ENCODE measurements around the gene SYNE1.
A peak's percentile ranks its signal among the peaks of the same experiment; 100 is the strongest.

Gene SYNE1

DNA sequence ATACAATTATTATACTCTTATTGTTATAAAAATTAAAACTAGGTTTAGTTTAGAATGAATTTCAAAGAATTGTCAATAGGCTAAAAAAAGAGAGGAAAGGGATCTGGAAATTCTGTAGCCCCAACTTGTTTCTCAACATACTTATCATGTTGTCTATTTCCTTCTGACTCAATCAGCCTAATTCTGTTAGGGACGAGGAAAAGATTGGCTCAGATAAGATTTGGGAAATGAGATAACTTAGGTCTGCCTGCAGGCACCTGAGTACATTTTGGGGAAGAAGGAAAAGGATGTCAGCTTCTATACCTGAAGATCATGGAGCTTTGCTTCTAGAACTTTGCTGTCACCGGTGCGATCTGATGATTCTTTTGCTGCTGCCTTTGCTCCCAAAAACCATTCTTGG, 238.8 kb downstream of the SYNE1 start:
- in situ Hi-C loops (cut with MboI; ENCODE audit: low pct_unique_long_range_greater_than_20kb, low sequenced_read_pairs), result no loop called here
- no peak for DNase-seq

DNA sequence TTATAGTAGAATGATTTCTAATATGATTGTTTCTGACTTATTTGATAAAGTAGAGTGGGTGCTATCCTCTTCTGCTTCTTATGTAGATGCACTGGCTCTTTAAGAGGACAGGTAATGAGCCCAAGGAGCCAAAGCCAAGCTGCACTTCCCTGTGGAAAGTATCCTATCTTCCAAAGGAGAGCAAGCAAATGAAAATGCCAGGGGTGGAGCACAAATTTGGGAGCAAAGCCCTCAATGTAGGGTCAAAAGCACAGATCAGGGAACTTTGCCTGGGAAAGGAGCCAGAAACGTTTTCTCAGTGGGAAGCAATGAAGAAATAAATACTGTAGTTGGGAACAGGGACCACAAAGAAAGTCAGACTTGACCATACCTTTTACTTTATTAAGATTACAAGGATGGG, 242.9 kb downstream of the SYNE1 start:
- no peak for DNase-seq
- in situ Hi-C loops (cut with MboI; ENCODE audit: low pct_unique_long_range_greater_than_20kb, low sequenced_read_pairs), result no loop called here

DNA sequence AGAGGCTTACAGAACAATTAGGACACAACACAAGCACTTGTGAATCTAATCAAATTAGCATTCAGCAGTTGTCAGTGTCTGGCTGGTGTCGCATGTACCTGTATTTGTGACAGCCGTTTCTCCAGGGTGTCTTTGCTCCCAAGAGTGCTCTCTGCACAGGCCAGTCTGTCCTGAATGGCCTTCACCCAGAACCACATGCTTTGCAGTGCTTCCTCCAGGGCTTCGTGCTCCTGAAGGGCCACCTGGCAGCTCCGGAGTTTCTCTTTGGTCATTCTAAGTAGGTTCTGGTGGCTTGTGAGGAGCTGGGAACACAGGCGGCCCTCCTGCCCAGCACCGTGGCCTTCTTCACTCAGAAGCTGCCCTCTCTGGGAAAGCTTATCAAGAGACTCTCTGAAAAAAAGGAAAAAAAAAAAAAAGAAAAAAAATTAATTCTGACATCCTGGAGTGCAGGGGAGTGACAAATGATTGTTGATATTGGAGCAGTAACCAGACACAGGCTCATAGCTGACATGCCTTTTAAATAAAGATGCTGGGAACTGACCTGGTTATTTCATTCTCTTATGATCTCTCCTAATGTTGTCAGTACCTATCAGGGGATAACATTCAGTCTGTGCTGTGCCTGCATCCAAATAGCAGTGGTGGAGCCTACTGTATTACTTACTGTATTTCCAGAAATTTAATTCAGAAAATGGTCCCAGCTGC, 245.8 kb downstream of the SYNE1 start:
- in situ Hi-C loops (cut with MboI; ENCODE audit: low pct_unique_long_range_greater_than_20kb, low sequenced_read_pairs), result no loop called here
- no peak for DNase-seq

DNA sequence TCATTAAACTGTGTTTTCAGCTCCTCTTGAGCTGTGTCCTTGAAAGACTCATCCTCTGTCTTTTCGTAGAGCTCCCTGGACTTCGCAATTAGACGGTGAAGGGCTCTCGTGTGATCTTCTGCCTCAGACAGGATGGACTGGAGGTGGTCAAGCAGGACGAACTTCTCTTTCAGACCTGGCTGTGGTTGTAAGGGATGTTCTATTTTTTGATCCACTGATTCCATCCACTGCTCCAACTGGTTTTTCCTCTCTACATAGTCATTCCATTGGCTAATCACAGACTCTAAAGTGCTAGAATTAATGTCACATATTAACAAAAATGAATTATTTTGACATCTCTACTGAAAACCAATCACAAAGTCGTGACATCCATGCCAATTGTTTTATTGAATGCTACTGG, 250.1 kb downstream of the SYNE1 start:
- in situ Hi-C loops (cut with MboI; ENCODE audit: low pct_unique_long_range_greater_than_20kb, low sequenced_read_pairs), result no loop called here
- no peak for DNase-seq

DNA sequence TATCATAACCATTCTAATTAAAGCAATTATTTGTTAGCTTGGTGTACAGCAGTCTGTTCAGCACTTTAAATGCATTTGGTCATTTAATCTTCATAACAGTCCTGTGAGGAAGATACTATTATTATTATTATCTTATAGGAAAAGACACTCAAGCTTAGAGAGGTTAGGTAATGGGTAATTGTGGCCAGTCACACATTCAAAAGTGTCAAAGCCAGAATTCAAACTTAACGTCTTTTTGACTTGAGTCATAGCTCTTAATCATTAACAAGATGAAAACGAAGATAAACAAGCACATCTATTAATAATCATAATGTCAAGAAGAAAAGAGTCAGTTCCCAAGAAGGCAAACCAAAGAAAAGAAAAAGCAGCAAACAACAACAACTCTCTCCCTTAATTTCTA, 251.0 kb downstream of the SYNE1 start:
- no peak for DNase-seq
- in situ Hi-C loops (cut with MboI; ENCODE audit: low pct_unique_long_range_greater_than_20kb, low sequenced_read_pairs), result no loop called here

DNA sequence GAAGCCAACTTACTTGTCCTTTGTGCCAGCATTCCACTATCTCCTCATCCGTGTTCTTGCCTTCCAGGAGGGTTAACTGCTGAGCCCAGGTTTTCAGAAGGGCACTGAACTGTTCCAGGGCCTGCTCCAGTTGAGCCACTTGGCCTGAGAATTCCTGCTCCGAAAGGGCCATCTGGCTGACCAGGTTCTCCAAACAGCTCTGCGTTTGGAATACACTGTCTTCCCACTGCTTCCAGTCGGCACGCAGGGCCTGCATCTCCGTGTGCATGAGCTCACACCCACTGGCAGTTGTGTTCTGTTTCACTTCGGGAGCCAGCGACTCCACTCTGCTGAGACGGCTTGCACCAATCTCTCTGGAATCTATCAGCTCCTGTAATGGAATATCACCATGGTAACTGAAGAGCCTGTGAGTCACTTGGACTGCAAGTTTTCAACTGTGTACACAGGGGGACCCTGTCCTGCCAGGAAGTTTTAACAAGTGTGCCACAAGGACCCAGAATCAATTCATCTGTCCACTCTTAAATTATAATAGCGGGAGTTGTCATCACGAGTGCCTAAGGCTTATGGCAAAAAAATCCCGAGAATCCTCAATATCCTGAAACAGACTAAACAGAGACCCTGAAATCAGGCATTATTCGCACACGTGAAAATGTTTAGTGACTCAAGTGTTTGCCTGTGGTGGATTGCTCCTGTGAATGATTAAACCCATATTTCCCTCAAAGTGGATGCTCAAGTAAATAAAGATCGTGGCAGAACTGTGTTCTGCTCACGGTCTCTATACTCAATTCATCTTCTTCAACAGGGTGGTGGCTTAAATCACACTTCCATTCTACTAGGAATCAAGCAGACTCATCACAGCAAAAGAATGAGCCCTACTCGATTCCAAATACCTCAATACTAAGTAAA, 255.9 kb downstream of the SYNE1 start:
- DNase-seq, result no peak
- in situ Hi-C loops (cut with MboI; ENCODE audit: low pct_unique_long_range_greater_than_20kb, low sequenced_read_pairs), result no loop called here

DNA sequence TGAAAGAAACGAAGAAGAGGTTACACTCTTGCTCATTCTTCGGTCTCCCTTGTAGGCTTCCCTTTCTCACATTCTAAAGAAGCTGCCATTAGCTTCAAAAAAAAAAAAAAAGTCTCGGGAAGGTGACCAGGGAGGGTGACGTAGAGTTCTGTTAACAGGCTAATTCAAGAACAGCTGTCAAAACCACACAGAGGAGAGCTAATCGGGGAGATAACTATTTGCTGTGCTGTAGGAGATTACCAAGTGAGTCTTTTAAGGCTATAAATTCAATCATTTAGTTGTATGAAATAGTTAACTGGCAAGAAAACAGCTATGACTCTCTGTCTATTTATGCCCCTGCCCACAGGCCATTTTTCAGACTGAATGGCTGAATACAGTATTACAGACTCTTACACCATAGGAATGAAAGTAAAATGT, 256.8 kb downstream of the SYNE1 start:
- in situ Hi-C loops (cut with MboI; ENCODE audit: low pct_unique_long_range_greater_than_20kb, low sequenced_read_pairs), result no loop called here
- DNase-seq, result no peak

DNA sequence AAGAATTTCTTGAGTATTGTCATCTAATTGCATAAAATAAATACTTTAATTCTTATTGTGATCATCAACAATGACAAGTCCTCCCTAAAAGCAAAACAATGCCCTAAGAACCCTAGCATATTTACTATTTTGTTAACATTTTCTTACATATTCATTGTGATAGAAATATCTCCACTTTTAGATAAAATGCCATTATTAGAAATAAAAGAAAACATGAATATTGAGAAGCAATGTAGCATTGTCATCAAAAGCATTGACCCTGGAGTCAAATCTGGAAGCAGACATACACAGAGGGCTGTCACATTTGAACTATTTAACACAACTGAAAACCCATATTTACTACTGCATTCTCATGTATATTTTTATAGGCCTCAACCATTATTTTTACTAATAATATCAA, 257.7 kb downstream of the SYNE1 start:
- no peak for DNase-seq
- in situ Hi-C loops (cut with MboI; ENCODE audit: low pct_unique_long_range_greater_than_20kb, low sequenced_read_pairs), result no loop called here

DNA sequence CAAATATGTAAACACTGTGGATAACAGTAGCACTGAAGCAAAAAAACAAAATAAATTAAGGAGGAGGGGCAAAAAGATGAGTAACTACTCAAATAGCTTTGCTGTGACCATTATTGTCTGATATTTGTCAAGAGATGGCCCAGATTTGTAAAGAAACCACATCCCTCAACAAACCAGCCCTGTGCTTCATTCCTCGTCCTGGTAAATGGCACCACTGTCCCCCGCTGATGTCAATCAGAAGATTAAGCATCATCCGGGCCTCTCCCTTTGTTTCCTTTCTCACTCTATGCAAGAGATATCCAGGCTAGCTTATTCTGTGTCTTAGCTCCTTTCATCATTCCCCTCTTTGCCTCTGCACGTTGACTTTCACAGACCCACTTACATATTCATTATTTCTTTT, 259.0 kb downstream of the SYNE1 start:
- in situ Hi-C loops (cut with MboI; ENCODE audit: low pct_unique_long_range_greater_than_20kb, low sequenced_read_pairs), result no loop called here
- no peak for DNase-seq

DNA sequence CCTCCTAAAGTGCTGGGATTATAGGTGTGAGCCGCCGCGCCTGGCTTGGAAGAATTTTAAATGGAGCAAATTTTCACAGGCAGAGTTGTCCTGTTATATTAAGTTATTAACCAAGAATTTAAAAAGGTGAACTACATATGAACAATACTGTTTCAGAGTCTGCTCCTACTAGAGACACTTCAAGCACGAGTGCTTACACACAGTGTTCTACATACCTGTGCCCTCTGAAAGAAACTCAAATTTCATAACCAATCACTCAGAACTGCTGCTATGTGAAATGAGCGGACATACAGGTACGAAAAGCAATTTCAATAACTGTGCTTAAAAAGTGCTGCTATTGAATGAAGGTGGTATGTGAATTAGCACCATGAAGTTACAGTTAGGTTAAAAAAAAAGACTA, 262.0 kb downstream of the SYNE1 start:
- in situ Hi-C loops (cut with MboI; ENCODE audit: low pct_unique_long_range_greater_than_20kb, low sequenced_read_pairs), result no loop called here
- no peak for DNase-seq

DNA sequence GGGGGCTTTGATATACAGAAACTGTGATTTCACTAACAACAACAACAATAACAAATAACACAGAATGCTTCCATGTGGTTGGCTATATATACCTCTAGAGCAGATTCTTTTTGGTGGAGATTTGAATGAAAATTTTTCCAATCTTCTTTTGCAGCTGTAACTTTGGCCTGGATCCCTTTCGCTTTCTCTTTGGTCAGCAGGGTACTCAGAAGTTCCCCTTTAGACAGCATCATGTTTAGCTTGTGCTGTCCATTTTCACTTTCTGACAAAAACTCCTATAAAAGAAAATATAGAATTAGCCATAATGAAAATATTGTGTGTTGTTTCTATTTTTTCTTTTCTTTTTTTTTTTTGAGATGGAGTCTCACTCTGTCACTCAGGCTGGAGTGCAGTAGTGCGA, 264.2 kb downstream of the SYNE1 start:
- in situ Hi-C loops (cut with MboI; ENCODE audit: low pct_unique_long_range_greater_than_20kb, low sequenced_read_pairs), result no loop called here
- no peak for DNase-seq

DNA sequence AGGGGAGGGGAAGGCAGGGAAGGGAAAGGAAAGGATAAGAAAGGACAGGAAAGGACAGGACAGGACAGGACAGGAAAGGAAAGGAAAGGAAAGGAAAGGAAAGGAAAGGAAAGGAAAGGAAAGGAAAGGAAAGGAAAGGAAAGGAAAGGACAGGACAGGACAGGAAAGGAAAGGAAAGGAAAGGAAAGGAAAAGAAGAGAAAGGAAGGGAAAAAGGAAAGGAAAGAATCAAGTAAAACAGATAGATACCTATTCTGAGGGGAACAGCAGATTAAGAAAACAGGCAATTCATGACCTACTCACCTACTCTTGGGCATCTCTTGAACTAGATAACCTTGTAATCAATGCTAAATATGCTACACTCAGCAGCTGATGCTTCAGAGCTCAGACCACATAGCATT, 265.4 kb downstream of the SYNE1 start:
- in situ Hi-C loops (cut with MboI; ENCODE audit: low pct_unique_long_range_greater_than_20kb, low sequenced_read_pairs), result no loop called here

DNA sequence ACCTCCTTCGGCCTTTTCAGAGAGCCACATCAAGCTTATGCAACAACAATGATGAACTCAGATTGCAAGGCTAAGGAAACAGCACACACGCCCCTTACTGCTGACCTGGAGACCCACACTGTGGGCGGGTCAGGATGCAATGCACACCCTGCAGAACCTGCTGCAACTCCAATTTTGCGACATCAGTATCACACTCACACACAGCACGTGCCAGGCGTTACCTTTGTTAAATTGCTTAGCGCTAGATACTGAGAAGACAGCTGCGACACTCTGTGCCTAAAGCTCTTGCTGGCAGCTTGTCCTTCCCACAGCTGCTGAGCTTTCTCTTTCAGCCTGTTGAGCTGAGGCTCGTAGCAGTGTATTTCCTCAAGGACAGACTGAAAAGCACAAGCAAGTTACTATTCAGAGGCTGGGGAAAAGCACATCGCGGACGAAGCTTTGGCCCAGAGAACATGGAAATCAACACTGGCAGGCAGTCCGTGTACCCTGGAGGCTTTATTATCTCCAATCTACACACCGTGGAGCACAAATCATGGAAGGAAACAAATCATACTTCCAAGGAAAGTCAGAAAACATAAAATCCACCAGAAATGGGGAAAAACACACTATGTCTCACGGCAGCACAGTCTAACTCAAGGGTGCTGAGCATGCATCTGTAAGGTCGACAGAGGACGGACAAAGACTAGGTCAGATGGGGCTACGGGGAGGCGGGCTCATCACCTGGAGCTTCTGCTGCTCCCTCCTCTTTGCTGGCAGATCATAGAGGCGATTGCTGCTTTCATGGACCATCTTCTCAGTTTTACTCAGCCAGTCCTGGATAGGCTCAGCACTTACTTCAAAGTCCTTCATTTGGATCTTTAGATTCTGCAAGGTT, 268.2 kb downstream of the SYNE1 start:
- in situ Hi-C loops (cut with MboI; ENCODE audit: low pct_unique_long_range_greater_than_20kb, low sequenced_read_pairs), result no loop called here

More for the DNA sequence above, 265.4 kb downstream of the SYNE1 start:
- DNase-seq, result no peak

DNA sequence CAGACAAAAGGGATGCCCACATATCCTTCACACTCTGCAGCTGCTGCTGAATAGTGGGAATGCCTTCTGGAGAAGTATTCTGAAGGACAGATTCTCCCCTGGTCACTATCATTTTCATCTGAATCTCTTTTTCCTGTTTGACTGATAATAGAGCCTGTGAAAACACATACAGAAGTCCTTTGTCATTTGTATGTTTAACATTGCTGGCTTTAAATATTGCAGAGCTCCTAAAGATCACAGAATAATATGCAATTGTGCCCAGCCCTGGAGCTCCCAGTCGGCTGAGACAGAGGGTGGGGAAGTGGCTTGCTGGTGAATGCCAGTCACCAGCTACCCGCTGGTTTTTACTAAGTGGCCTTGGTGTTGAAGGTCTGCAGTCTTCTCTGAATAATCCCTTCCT, 272.3 kb downstream of the SYNE1 start:
- DNase-seq, result no peak
- in situ Hi-C loops (cut with MboI; ENCODE audit: low pct_unique_long_range_greater_than_20kb, low sequenced_read_pairs), result no loop called here

More for the DNA sequence above, 268.2 kb downstream of the SYNE1 start:
- DNase-seq, result no peak

DNA sequence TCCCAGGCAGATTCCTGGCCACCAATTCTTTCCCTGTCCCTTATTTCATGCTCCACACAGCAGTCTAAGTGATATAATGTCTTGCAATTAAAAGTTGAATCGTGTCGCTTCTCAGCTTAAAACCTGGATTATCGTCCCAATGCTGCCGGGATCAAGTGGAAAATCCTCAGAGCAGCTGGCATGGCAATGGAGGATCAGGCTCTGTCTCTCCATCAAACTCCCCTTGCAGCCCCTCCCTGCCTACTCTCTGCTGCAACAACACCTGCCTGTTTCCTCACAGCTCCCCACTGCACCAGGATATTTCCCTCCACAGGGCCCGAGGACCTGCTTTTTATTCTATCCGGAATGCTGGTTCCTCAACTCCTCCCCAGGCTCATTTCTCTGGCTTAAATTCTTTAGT, 277.1 kb downstream of the SYNE1 start:
- in situ Hi-C loops (cut with MboI; ENCODE audit: low pct_unique_long_range_greater_than_20kb, low sequenced_read_pairs), result no loop called here
- no peak for DNase-seq

DNA sequence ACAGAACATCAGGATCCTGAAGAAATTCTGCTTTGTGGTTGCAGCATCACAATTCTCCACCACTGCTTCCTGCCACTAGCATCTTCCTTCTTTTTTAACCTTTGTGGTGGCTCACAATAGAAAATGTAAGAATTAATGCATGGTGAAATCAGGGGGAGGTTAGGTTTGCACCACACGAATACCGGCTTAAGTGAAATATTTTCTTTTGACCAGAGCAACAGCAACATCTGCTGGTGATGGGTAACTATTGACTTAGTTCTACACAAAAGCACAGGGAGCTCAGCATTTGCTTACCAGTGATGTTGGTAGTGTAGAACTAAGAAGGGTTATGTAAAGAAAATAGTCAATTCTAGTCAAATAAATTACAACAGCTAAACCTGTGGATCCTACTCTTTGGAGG, 280.5 kb downstream of the SYNE1 start:
- in situ Hi-C loops (cut with MboI; ENCODE audit: low pct_unique_long_range_greater_than_20kb, low sequenced_read_pairs), result no loop called here
- DNase-seq, result peak; percentile 74

DNA sequence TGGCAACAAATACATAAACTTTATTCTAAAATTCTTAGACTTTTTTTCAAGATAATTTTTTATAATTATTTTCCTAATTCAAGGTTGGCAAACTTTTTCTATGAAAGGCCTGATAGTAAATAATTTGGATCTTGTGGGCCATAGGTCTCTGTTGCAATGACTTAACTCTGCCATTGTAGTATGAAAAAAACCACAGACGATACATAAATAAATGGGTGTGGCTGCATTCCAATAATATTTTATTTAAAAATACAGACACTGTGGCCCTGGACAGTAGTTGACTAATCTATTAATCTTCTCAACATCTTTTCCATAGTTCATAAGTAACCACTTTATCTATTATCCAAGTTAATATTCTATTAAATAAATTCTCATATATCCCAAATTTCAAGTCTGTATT, 281.1 kb downstream of the SYNE1 start:
- DNase-seq, result no peak
- in situ Hi-C loops (cut with MboI; ENCODE audit: low pct_unique_long_range_greater_than_20kb, low sequenced_read_pairs), result no loop called here

DNA sequence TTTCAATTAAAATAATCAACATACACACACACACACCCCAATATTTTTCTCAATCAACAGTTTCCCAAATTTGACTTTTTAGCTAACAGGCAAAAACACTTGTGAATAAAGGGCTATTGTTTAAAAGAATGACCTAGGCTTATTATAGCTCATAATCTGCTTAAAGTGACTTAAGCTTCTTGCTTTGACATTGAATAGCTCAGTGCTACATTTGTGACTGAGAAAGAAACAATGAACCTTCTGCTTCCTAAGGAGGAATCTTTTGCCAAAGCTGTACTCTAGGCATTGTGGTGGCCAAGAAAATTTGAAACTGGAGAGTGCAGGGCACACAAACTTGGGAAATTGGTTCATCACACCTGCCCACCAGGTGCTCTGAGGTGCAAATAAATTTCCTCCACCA, 282.0 kb downstream of the SYNE1 start:
- no peak for DNase-seq
- in situ Hi-C loops (cut with MboI; ENCODE audit: low pct_unique_long_range_greater_than_20kb, low sequenced_read_pairs), result no loop called here

DNA sequence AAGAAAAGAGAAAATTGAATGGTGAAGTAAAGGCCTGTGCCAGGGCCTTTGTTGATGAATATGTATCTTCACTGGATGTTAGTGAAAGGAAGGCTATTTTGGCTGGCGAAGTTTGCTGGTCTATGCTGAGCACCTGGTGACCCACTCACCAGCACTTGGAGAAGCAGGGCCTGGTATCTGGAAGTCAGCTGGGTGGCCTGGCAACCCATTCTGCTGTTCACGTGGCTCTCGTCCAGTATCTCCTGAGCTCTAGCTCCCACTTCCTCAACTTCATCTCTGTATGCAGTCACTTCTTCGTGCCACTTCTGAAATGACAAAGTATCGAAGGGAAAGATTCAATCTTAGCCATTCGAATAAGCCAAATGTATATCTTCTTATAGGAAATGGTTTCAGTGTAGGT, 283.7 kb downstream of the SYNE1 start:
- no peak for DNase-seq
- in situ Hi-C loops (cut with MboI; ENCODE audit: low pct_unique_long_range_greater_than_20kb, low sequenced_read_pairs), result no loop called here

DNA sequence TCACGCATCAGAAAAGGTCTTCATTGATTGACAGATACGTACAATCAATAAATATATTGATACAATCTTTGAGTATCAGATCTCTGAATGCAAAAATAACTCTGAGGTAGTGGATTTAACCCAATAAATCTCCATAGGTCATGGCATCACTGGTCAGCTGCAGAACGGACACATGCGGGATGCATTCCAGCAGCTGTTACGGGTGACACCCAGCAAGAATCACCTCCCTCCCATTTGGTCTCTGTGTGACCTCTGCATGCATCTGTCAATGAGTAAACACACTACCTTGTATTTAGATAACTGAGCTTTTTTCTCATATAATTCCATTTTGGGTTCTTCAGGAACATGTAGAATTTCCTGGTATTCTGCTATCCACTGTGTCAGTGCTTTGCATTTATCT, 285.4 kb downstream of the SYNE1 start:
- in situ Hi-C loops (cut with MboI; ENCODE audit: low pct_unique_long_range_greater_than_20kb, low sequenced_read_pairs), result no loop called here
- DNase-seq, result no peak

All from KBM-7 (cell line).